Neuronal stem cell (in vitro differentiated cells): ENCODE measurements around the gene GNG8.
A peak's percentile ranks its signal among the peaks of the same experiment; 100 is the strongest.

ENCODE experiments used
- DNase-seq: peaks from one replicate; pipeline ENCODE4 v3.0.0-alpha.2; 2013; ENCODE audit warnings: low spot score
- H2AFZ ChIP-seq: one replicate; pipeline ENCODE4 v1.6.1; 2013; ENCODE audit warnings: mild to moderate bottlenecking, low read length, inconsistent platforms
- H2AK5ac ChIP-seq: 2 replicates; pipeline ENCODE4 v1.6.1; 2013; ENCODE audit warnings: low read depth, mild to moderate bottlenecking, inconsistent platforms, low read length, moderate library complexity, mixed read lengths
- H2BK120ac ChIP-seq: 2 replicates; pipeline ENCODE4 v1.6.1; 2013; ENCODE audit warnings: low read depth, mild to moderate bottlenecking, inconsistent platforms, low read length, moderate library complexity, mixed read lengths
- H2BK12ac ChIP-seq: one replicate; pipeline ENCODE4 v1.6.1; 2013; ENCODE audit warnings: low read length, inconsistent platforms
- H2BK15ac ChIP-seq: 2 replicates; pipeline ENCODE4 v1.6.1; 2013; ENCODE audit warnings: mild to moderate bottlenecking, low read length, inconsistent platforms, mixed read lengths
- H2BK5ac ChIP-seq: one replicate; pipeline ENCODE4 v1.6.1; 2013; ENCODE audit warnings: inconsistent platforms, mild to moderate bottlenecking, low read length, moderate library complexity
- H3K14ac ChIP-seq: one replicate; pipeline ENCODE4 v1.6.1; 2013; ENCODE audit warnings: low read length, inconsistent platforms
- H3K18ac ChIP-seq: 2 replicates; pipeline ENCODE4 v1.6.1; 2013; ENCODE audit warnings: low read length, inconsistent platforms
- H3K23ac ChIP-seq: 2 replicates; pipeline ENCODE4 v1.6.1; 2013; ENCODE audit warnings: low read depth, mild to moderate bottlenecking, mixed read lengths, low read length, inconsistent platforms; ENCODE audit not compliant: poor library complexity
- H3K27ac ChIP-seq: replicated peaks from 3 replicates; pipeline ENCODE4 v1.5.1; 2013; ENCODE audit warnings: low read length, inconsistent platforms
- H3K27me3 ChIP-seq, 3 experiments: 2 replicates each; pipeline ENCODE4 v1.6.1; 2013; ENCODE audit warnings: low read length in 3 of 3, mild to moderate bottlenecking in 2 of 3, inconsistent platforms in 1 of 3, low read depth in 1 of 3, mixed read lengths in 1 of 3, moderate library complexity in 1 of 3; ENCODE audit not compliant: control insufficient read depth in 3 of 3, insufficient read depth in 3 of 3
- H3K36me3 ChIP-seq, 2 donors: replicated peaks in 1 of 2; 2 replicates each; pipeline ENCODE4 v1.6.1; 2013; ENCODE audit warnings: low read length in 2 of 2; ENCODE audit not compliant: control insufficient read depth in 2 of 2, insufficient read depth in 2 of 2
- H3K4ac ChIP-seq: 2 replicates; pipeline ENCODE4 v1.6.1; 2013; ENCODE audit warnings: inconsistent platforms, mild to moderate bottlenecking, low read length, moderate library complexity
- H3K4me1 ChIP-seq, 2 donors: 1 replicate in 1 of 2; 2 replicates in 1 of 2; pipeline ENCODE4 v1.6.1; 2013; ENCODE audit warnings: low read length in 2 of 2, low read depth in 1 of 2; ENCODE audit not compliant: control insufficient read depth in 2 of 2, insufficient read depth in 1 of 2
- H3K4me2 ChIP-seq: one replicate; pipeline ENCODE4 v1.6.1; 2013; ENCODE audit warnings: mild to moderate bottlenecking, low read length, inconsistent platforms; ENCODE audit not compliant: insufficient read depth, poor library complexity, severe bottlenecking
- H3K4me3 ChIP-seq, 2 donors: 2 replicates each; pipeline ENCODE4 v1.5.1; 2013; ENCODE audit warnings: low read length in 2 of 2, mild to moderate bottlenecking in 2 of 2, inconsistent platforms in 1 of 2, moderate library complexity in 1 of 2
- H3K79me1 ChIP-seq: one replicate; pipeline ENCODE4 v1.6.1; 2013; ENCODE audit warnings: low read depth, mild to moderate bottlenecking, inconsistent platforms, low read length, moderate library complexity
- H3K9ac ChIP-seq: one replicate; pipeline ENCODE4 v1.6.1; 2013; ENCODE audit warnings: mild to moderate bottlenecking, low read depth, low read length, inconsistent platforms; ENCODE audit not compliant: poor library complexity
- H3K9me3 ChIP-seq, 2 donors: replicated peaks in 1 of 2; 2 replicates each; pipeline versions ENCODE3 to v1.6.1; 2013; ENCODE audit warnings: low read length in 2 of 2, mild to moderate bottlenecking in 2 of 2, inconsistent platforms in 1 of 2, low read depth in 1 of 2, mixed read lengths in 1 of 2, moderate library complexity in 1 of 2; ENCODE audit not compliant: control insufficient read depth in 2 of 2, insufficient read depth in 1 of 2
- H4K8ac ChIP-seq: one replicate; pipeline ENCODE4 v1.6.1; 2013; ENCODE audit warnings: low read depth, mild to moderate bottlenecking, inconsistent platforms, low read length, moderate library complexity
- H4K91ac ChIP-seq: one replicate; pipeline ENCODE4 v1.6.1; 2013; ENCODE audit warnings: low read length, low read depth, mild to moderate bottlenecking, inconsistent platforms; ENCODE audit not compliant: poor library complexity
- WGBS, 2 donors: extraction: QIAGEN DNeasy Blood & Tissue Kit; methylation state at CpG; one replicate each; pipeline ENCODE4 v1.1.7; 2013; ENCODE audit warnings: missing lambda C conversion rate in 2 of 2, mixed read lengths in 1 of 2; ENCODE audit not compliant: insufficient read length in 2 of 2, insufficient replicate concordance in 1 of 2; ENCODE audit errors: extremely low coverage in 2 of 2; 5-methylcytosine and 5-hydroxymethylcytosine counted together

The GNG8 gene

DNA sequence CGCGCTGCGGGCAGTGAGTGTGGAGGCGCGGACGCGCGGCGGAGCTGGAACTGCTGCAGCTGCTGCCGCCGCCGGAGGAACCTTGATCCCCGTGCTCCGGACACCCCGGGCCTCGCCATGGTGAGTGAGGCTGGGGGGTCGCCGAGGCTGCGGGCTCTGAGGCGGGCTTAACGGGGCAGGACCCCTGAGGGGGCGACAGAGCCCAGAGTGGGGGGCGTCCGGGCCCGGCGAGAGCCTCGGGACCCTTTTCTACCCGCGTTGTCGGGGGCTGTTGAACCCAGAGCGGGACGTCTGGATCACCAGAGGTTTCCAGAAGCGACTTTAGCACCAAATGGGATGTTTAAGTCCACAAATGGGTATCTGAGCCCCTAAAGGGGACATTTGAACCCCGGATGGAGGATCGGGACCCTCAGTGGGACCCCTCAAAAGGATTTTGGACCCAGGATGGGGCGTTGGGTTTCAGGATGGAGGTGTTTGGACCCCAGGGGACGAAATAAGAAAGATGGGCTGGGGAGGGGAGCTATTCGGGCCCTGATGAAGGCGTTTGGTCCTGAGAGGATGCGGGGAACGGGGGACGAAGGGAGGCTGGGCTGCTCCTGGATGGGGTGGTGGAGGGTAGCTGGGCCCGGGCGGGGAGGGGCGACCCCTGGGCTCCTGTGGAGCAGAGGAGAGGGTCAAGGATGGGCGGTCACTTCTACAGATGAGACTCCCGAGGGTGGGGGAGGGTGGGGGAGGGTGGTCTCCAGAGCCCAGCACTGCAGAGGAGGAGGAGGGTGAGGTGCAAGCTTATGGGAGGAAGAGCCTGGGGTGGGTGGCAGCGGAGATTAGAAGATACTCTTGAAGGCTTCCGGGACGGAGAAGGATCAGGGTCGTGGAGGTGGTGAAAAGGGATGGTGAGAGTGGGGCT is 34.4 kb downstream of the GNG8 start, which contains the start of gene CALM3:
CALM3 (plus strand) TSS at position 13 of the 907 bp plus-strand sequence; CDS start at position 118, 105 bp downstream.
- H3K36me3 ChIP-seq: peaks cover 15 to 37% of the 10 kb centered on the region in 2 donors
- peak within 1 kb of the TSS; percentile 20 for H4K8ac ChIP-seq
- no peak within 1 kb of the TSS for H3K4ac ChIP-seq
- H2BK5ac ChIP-seq: peak within 1 kb of the TSS; percentile 100
- H3K18ac ChIP-seq: peak within 1 kb of the TSS; percentile 99
- H3K9ac ChIP-seq: peak within 1 kb of the TSS; percentile 91
- H2BK12ac ChIP-seq: peak within 1 kb of the TSS; percentile 63
- H3K27me3 ChIP-seq: no peaks in the 10 kb centered on the region
- peak within 1 kb of the TSS; percentile 92 for H2AFZ ChIP-seq
- H3K27ac ChIP-seq: peak within 1 kb of the TSS; percentile 91
- H3K23ac ChIP-seq: peak within 1 kb of the TSS; percentile 73
- H3K4me2 ChIP-seq: peak within 1 kb of the TSS; percentile 77
- no peak within 1 kb of the TSS for H2BK120ac ChIP-seq
- WGBS, 2 donors: no CpG with 5 or more reads among the region's 51 CpGs
- peak within 1 kb of the TSS; percentile 15 for H2AK5ac ChIP-seq
- H3K4me1 ChIP-seq: peaks cover 9 to 20% of the 10 kb centered on the region in 2 donors
- peaks cover 5 to 7% of the 10 kb centered on the region in 2 donors for H3K9me3 ChIP-seq
- peak within 1 kb of the TSS; percentile 47 for H3K14ac ChIP-seq
- H4K91ac ChIP-seq: no peak within 1 kb of the TSS
- H3K79me1 ChIP-seq: peaks cover 23% of the 10 kb centered on the region
- no peak for DNase-seq
- peak within 1 kb of the TSS; percentile 83 to 96 for H3K4me3 ChIP-seq
- peak within 1 kb of the TSS; percentile 75 for H2BK15ac ChIP-seq

DNA sequence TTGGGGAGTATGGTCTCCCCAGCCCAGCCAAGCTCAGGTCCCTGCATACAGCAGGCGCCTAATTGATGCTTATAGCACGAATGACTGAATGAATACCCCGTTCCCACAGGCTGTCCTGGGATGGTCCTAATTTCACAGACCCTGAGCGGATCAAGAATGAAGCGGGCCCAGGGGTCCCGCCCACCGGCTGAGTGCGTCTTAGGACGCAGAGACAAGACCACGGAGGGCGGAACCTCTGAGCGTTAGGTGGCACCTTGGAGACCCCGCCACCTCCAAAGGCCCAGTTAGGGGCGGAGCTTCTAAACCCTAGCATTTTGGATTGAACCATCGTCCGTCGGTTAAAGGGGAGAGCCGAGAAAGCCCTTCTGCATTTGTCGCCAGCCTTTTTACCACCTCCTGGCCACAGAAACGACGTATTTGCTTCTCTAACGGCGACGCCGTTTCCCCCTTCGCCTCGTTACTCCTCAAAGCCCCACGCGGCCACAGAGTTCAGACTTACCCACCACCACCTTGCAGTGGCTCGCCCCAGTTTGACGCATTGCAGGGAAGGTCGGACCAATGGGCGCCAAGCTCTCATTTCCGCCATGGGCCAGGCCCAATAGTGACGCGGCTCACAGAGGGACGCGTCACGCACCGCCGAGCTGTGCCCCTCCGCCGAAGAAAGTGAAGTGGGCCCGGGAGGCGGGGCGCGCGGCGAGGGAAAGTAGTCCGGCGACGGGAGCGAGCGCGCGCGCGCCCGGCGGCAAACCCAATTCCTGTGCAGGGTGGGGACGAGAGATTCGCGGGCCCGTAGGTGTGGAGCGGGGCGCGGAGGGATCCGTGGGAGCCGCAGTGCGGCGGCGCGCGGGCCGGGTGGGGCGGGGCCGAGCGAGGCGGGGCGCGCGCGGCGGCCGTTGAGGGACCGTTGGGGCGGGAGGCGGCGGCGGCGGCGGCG is 35.4 kb downstream of the GNG8 start:
- peaks cover 7 to 28% of the 10 kb centered on the region in 2 donors for H3K36me3 ChIP-seq
- peak overlapping the region; percentile 71 for H3K4me2 ChIP-seq
- H2BK15ac ChIP-seq: no peak overlapping the region
- H3K4me3 ChIP-seq: peak overlapping the region; percentile 83 to 96
- peak overlapping the region; percentile 85 for H3K27ac ChIP-seq
- no peaks in the 10 kb centered on the region for H3K27me3 ChIP-seq
- peaks cover 3 to 7% of the 10 kb centered on the region in 2 donors for H3K9me3 ChIP-seq
- H4K8ac ChIP-seq: peak overlapping the region; percentile 20
- peak overlapping the region; percentile 47 for H3K14ac ChIP-seq
- peak; percentile 100 for DNase-seq
- peak overlapping the region; percentile 99 for H3K18ac ChIP-seq
- H3K79me1 ChIP-seq: peaks cover 17% of the 10 kb centered on the region
- peak overlapping the region; percentile 15 for H2AK5ac ChIP-seq
- peak overlapping the region; percentile 73 for H3K23ac ChIP-seq
- peak overlapping the region; percentile 92 for H2AFZ ChIP-seq
- peak overlapping the region; percentile 91 for H3K9ac ChIP-seq
- no peak overlapping the region for H2BK120ac ChIP-seq
- H2BK5ac ChIP-seq: peak overlapping the region; percentile 100
- H3K4me1 ChIP-seq: peaks cover 9 to 20% of the 10 kb centered on the region in 2 donors
- WGBS, 2 donors: no CpG with 5 or more reads among the region's 93 CpGs
- H3K4ac ChIP-seq: no peak overlapping the region
- H4K91ac ChIP-seq: no peak overlapping the region
- H2BK12ac ChIP-seq: peak overlapping the region; percentile 63

DNA sequence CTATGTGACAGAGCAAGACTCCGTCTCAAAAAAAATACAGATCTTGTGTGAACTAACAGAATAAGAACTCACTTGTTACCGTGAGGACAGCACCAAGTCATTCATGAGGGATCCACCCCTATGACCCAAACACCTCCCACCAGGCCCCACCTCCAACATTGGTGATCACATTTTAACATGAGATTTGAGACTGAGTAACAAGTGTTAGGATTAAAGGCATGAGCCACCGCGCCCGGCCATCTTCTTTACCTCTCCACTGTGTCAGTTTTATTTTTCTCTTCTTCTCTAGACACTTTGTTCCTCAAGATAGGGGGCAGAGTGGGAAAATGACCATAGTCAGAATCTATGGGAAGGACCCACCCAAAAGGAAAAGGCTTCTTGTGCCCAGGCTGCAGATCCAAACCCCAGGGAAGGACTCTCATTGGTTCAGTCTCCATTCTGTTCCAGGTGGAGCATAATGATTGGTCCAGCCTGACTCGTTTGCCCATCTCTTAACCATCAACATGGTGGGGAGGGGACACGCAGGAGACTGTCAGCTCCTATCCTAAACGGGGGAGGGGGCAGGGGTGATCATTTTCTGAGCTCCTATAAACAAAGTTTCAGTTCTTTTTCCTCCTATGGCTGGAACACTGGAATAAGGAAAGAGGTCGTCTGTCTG is 36.2 kb downstream of the GNG8 start:
- Histone ChIP-seq H2AFZ (peak overlapping the region; percentile 92), H3K23ac (no peak overlapping the region), H3K36me3 (peaks cover under 1 to 20% of the 10 kb centered on the region in 2 donors), H3K27ac (peak overlapping the region; percentile 85), H4K8ac (peak overlapping the region; percentile 20), H2BK120ac (no peak overlapping the region), H3K4ac (no peak overlapping the region), H3K79me1 (peaks cover 12% of the 10 kb centered on the region), H3K4me1 (peaks cover 9 to 20% of the 10 kb centered on the region in 2 donors), H2AK5ac (peak overlapping the region; percentile 15), H3K9ac (no peak overlapping the region), H3K4me3 (peak overlapping the region; percentile 80 to 83), H2BK5ac (no peak overlapping the region), H3K9me3 (peaks cover 2 to 8% of the 10 kb centered on the region in 2 donors), H2BK15ac (no peak overlapping the region), H3K18ac (peak overlapping the region; percentile 66), H3K27me3 (no peaks in the 10 kb centered on the region), H3K14ac (no peak overlapping the region), H3K4me2 (peak overlapping the region; percentile 71), H2BK12ac (no peak overlapping the region), H4K91ac (no peak overlapping the region)
- DNase-seq: no peak
- no CpG with 5 or more reads among the region's 9 CpGs for WGBS, 2 donors
